NCI-H510A (cell line): ENCODE data around the gene ANKS1B.
"Not testable (repeated sequence)": the region's sequence is repeated elsewhere in the genome, so short reads cannot be mapped to it uniquely, and the experiment has no call there.

Experiments
- DNase-seq: peaks from one replicate; lab custom pipeline; 2025; lab: John Stamatoyannopoulos, UW

ANKS1B gene

GRCh38 chr12:99704036-99704435 lies 280.7 kb downstream of the ANKS1B start:
- no peak for DNase-seq

GRCh38 chr12:99700032-99700431 lies 284.7 kb downstream of the ANKS1B start:
- DNase-seq: no peak

GRCh38 chr12:99695050-99695449 lies 289.7 kb downstream of the ANKS1B start:
- DNase-seq: no peak

GRCh38 chr12:99686142-99686541 lies 298.6 kb downstream of the ANKS1B start:
- no peak for DNase-seq

GRCh38 chr12:99680276-99680675 lies 304.5 kb downstream of the ANKS1B start:
- no peak for DNase-seq

- DNase-seq: no peak
Observed at GRCh38 chr12:99670635-99671034, 314.1 kb downstream of the ANKS1B start.

- no peak for DNase-seq
Observed at GRCh38 chr12:99658671-99659349, 325.9 kb downstream of the ANKS1B start.

- no peak for DNase-seq
Observed at GRCh38 chr12:99649551-99649950, 335.2 kb downstream of the ANKS1B start.

- DNase-seq: no peak
Observed at GRCh38 chr12:99648183-99648582, 336.6 kb downstream of the ANKS1B start.

GRCh38 chr12:99647453-99647852 lies 337.3 kb downstream of the ANKS1B start, which contains the start of gene GARIN6:
Gene GARIN6, plus strand, starts transcription at chr12:99647753. Its CDS starts 422 bp downstream, at chr12:99648175.
- DNase-seq: no peak

GRCh38 chr12:99644629-99645028 lies 340.1 kb downstream of the ANKS1B start:
- DNase-seq: no peak

- no peak for DNase-seq
Observed at GRCh38 chr12:99627459-99627858, 357.3 kb downstream of the ANKS1B start.

- DNase-seq: not testable (repeated sequence)
Observed at GRCh38 chr12:99624591-99624990, 360.1 kb downstream of the ANKS1B start.

GRCh38 chr12:99620159-99620479 lies 364.6 kb downstream of the ANKS1B start:
- DNase-seq: no peak

- DNase-seq: no peak
Observed at GRCh38 chr12:99619389-99620158, 365.2 kb downstream of the ANKS1B start.

GRCh38 chr12:99618657-99619056 lies 366.1 kb downstream of the ANKS1B start:
- no peak for DNase-seq

GRCh38 chr12:99611599-99611998 lies 373.1 kb downstream of the ANKS1B start:
- DNase-seq: no peak

- no peak for DNase-seq
Observed at GRCh38 chr12:99611117-99611516, 373.6 kb downstream of the ANKS1B start.

- DNase-seq: no peak
Observed at GRCh38 chr12:99609455-99610181, 375.1 kb downstream of the ANKS1B start.

- DNase-seq: no peak
Observed at GRCh38 chr12:99600388-99600787, 384.3 kb downstream of the ANKS1B start.

GRCh38 chr12:99598785-99599184 lies 386.0 kb downstream of the ANKS1B start:
- DNase-seq: no peak

GRCh38 chr12:99596762-99597161 lies 388.0 kb downstream of the ANKS1B start:
- no peak for DNase-seq

GRCh38 chr12:99577125-99577524 lies 407.6 kb downstream of the ANKS1B start:
- not testable (repeated sequence) for DNase-seq
